Stimulated activated CD8-positive, alpha-beta memory T cell treated with anti-CD3 and anti-CD28 coated beads, Interleukin-15, amount 100 ng/mL, for 1 hour (primary cell): ENCODE measurements around the gene PMPCA.

Experiments
- DNase-seq: peaks from one replicate; pipeline ENCODE4 v3.0.0-alpha.2; 2020; ENCODE audit warnings: low read depth

The PMPCA gene

DNA sequence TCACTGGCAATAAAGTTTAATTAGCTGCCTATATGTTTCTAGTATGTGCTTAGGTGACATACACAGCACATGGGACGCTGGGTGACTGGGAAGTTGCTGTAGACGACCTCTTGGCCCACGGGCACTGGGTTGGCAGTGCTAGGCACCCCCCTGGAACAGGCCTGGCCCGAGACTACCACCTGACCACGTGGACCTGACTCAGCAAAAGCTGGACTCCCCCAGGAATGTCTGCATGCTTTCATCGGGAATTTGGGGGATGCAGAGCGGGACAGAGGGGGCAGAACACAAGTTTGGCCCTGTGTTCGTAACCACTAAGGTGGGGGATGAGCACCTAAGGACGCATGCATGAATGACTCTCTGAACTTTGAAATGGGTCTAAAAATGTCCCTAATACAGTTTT lies 45.8 kb downstream of the PMPCA start:
- DNase-seq, result no peak

DNA sequence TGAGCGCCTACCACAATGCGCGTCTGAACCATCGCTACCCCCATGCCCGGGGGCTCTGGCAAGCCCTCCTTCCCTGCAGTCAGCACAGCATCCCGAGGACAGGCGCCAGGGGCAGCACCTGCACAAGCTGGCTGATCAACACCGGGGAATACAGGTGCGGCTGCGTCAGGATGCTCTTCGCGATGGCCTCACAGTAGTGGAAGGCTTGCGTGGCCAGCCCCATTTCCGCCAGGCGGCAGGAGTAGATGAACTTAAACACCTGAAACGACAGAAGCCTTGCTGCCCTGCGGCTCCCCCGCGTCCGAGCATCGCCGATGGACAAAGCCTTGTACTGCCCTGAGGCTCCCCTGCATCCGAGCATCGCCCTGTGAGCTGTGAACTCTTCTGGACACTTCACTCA lies 46.9 kb downstream of the PMPCA start:
- no peak for DNase-seq

GRCh38 chr9:136459425-136459824 lies 49.0 kb downstream of the PMPCA start:
- DNase-seq, result no peak

- no peak for DNase-seq
Observed at GRCh38 chr9:136460772-136461325, 50.4 kb downstream of the PMPCA start.

- no peak for DNase-seq
Observed at GRCh38 chr9:136462664-136463063, 52.2 kb downstream of the PMPCA start.

DNA sequence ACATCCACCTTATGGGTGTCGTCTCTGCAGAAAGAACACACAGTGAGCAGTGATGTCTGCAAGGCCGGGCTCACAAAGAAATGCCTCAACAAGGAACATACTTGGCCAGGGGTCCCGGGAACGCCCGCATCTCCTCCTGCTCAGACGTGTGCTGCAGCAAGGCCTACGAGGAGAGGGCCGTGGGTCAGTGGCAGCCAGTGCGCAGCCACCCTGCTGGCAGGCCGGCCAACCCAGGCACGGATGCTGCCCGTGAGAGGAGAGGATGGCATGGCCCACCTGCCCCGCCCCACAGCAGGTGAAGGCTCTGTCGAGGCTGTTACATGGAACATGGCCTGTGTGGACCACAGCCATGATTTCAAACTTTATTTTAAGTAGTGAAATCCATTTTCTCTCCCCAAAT lies 53.1 kb downstream of the PMPCA start:
- no peak for DNase-seq

- DNase-seq, result no peak
Observed at GRCh38 chr9:136464241-136464640, 53.8 kb downstream of the PMPCA start.

- DNase-seq, result no peak
Observed at GRCh38 chr9:136465500-136466154, 55.2 kb downstream of the PMPCA start.

DNA sequence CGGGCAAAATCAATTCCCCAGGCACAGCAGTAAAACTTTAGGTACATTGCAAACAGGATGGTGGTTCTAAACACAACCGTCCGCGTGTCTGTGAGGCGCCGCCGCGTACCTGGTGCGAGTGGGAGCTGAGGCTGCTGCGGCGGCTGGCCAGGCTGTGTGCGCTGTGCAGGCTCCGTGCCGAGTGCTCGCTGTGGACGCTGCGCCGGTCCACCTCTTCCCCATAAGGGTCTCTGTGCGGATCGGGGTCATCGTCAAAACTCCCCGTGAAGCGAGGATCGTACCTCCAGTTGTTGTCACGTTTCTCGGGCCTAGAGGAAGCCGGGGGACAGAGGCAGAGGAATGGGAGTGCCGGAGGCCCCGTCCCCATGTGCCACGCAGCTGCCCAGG lies 55.7 kb downstream of the PMPCA start:
- DNase-seq, result no peak

GRCh38 chr9:136467766-136468165 lies 57.3 kb downstream of the PMPCA start:
- DNase-seq, result no peak

DNA sequence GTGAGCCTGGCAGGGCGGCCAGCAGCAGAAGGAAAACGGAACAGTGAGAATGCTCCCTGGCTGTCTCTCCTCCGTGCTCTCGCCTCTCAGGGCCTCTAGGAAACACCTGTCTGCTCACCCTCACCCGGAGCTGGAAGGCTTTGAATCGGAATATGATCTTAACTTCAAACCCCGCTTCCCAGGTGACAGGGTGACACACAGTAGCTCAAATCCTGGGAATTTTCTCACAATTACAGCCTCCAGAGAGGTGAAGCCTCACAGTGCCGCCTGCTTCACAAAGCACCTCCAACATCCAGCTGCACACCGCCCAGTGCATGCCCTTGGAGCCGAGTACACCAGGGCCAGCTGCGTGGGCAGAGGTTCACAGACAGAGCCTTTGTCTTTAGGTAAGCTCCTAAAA lies 59.9 kb downstream of the PMPCA start:
- DNase-seq, result no peak

DNA sequence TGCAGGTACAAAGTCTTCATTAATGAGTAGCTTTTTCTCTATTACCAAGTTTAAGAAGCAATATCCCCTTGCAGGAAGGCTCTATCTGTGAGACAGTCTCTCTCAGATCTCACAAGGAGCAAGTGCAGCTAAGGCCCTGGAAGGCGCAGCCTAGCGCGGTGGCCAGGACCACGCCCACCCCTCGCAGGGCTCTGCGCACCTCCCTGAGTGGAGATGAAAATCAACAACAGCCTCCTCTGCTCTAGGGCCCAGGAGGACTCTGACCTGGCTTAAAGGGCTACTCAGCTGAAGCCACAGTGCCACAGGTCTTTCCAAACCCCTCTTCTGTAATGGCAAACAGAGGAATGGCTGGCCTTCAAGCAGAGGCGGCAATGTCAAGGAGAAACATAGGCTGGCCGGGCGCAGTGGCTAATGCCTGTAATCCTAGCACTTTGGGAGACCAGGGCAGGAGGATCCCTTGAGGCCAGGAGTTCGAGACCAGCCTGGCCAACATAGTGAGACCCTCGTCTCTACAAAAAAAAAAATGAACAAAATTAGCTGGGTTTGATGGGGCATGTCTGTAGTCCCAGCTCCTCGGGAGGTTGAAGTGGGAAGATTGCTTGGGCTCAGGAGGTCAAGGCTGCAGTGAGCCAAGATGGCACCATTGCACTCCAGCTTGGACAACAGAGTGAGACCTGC lies 60.5 kb downstream of the PMPCA start:
- no peak for DNase-seq

DNA sequence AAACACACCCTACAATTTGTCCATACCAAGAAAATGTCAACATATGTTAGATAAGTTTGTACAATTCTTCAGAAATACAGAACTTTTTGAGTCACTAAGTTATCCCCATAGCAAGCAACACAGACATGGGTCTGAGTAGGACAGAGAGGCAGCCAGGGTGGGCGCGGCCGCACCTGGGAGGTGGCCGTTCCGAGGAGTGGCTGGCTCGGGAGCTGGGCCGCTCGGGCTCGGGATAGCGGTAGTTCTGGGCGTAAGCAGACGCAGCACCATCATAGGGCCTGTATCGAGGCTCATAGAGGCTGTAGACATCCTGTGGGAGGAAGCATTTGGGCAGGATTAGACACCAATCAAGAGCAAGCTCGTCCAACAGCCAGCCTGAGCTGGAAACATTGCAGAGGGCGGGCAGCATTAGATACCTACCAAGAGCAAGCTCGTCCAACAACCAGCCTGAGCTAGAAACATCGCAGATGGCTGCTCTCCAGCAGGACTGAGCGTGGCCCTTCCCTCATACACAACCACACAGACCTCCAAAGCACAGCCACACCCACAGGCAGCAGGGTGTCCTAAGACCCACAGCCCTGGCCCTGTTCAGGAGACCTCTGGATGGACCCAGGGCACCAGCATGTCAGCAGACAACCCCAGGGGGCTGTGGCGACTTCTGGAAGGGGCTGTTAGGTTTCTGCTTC lies 61.5 kb downstream of the PMPCA start:
- no peak for DNase-seq

DNA sequence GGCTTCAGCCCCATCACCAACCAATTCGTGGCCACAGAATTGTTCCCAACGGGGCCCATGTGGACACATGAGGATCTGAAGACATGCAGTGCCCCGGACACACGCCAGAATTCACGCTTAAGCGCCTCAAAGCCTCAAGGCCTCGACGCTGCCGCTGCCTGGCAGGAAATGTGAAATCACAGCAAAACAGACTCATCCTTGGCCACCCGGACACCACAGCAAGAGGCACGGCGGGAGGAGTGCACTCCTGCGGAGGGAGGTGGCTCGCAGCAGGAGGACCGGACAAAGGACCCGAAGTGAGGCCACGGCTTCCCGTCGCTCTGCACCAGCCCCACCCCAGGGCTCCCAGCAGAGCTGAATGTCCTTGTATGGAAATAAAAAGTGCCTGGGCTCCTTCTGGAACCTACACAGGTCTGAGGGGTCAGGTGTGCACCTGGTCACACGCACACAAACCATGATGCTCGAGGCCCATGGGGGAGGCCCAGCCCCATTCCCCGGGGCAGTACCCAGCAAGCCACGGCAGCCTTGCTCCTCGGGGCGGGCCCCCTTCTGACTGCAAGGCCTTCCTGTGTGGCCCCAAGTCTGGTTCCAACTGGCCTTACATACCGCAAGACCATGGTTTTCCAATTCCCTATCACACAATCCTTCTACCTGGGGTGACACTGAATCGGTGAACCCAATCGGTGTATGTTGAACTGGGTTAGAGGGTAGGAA lies 62.3 kb downstream of the PMPCA start:
- DNase-seq, result no peak

DNA sequence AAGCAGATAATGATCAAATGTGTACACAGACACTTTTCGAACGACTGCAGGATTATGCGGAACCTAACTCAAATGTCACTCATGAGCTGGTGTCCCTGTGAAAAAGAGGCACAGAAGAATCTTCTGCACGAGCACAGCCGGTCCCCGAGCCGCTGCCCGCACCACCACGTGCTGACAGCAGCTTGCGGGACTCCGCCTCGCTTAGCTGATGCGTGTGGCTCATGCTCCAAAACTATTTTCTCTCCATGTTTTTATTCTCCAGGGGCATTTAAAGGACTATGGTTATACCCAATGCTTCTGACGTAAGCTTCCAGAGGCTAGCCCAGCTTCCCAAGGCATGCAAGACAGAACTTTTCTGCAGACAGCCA lies 62.9 kb downstream of the PMPCA start:
- no peak for DNase-seq
